RWPE1 (cell line): ENCODE results near the gene ARPC1A.

Source experiments
- CTCF ChIA-PET: fragments of 350-600 bp; sonication (Branson Sonifier 250); formaldehyde crosslinking; extraction: SDS; loops from one replicate; lab custom pipeline; 2021; lab: Yijun Ruan, JAX
- POLR2A ChIA-PET: fragments of 400-600 bp; formaldehyde crosslinking; extraction: SDS; loops from one replicate; lab custom pipeline; 2020; ENCODE audit warnings: antibody characterized with exemption; ENCODE audit not compliant: low non-redundant PET; lab: Yijun Ruan, JAX
- DNase-seq: peaks from one replicate; pipeline ENCODE4 v3.0.0; 2012; ENCODE audit warnings: low spot score
- H3K27ac ChIP-seq: fragments of 450-650 bp; 2 replicates; pipeline ENCODE4 v1.5.1; 2017
- TF ChIP-seq, protein P1 (sequence below): fragments of 450-650 bp; conservative IDR thresholded peaks from 2 replicates; pipeline ENCODE4 v1.5.1; 2017; ENCODE audit warnings: low read depth, mild to moderate bottlenecking

The ARPC1A gene

DNA sequence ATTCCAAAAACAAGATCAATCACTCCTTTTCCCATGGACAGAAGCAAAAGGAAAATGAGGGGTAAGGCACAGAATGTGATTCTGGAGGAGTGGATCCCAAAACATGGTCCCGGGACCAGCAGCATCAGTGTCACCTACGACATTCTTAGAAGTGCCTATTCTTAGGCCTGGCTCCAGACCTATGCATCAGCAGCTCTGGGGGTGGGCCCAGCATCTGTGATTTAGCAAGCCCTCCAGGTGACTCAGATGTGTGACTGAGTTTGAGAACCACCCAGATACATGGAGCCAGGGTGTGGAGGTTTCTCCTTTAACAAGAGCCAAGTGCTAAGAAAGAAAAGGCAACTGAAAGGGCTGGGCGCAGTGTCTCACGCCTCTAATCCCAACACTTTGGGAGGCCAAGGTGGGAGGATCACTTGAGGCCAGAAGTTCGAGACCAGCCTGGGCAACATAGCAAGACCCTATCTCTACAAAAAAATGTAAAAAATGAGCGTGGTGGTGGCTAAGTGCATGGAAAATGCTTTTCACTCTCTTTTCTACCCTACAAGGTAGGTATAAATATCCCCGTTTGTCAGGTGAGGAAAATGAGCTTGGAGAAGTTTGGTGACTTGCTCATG lies 17.1 kb upstream of the ARPC1A start:
- ChIA-PET POLR2A (no interaction called here), CTCF (no interaction called here)
- TF ChIP-seq, protein P1, sequence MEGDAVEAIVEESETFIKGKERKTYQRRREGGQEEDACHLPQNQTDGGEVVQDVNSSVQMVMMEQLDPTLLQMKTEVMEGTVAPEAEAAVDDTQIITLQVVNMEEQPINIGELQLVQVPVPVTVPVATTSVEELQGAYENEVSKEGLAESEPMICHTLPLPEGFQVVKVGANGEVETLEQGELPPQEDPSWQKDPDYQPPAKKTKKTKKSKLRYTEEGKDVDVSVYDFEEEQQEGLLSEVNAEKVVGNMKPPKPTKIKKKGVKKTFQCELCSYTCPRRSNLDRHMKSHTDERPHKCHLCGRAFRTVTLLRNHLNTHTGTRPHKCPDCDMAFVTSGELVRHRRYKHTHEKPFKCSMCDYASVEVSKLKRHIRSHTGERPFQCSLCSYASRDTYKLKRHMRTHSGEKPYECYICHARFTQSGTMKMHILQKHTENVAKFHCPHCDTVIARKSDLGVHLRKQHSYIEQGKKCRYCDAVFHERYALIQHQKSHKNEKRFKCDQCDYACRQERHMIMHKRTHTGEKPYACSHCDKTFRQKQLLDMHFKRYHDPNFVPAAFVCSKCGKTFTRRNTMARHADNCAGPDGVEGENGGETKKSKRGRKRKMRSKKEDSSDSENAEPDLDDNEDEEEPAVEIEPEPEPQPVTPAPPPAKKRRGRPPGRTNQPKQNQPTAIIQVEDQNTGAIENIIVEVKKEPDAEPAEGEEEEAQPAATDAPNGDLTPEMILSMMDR: no peak
- H3K27ac ChIP-seq: peak overlapping the region; percentile 14; the same call in 1 of the 2 replicates
- DNase-seq: peak; percentile 41

DNA sequence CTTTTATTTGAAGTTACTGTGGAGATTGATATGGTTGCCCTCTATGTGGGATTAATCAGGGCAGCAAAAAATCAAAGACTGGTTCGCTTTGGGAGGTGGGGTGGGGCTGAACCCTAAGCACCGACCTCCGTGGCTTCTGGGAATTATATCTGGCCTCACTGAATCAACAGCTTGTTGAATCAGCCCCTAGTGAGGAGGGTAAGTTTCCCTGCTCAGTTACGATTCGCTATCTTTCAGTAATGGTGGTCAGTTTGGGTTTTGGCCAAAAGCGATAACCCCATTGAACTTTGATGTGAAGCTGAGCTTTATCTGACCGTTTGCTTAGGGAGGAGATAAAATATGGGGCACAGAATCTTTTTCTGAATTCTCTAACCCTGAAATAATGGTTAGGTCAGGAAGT lies 16.6 kb upstream of the ARPC1A start:
- DNase-seq: no peak
- H3K27ac ChIP-seq: no peak overlapping the region
- ChIA-PET CTCF (interaction anchor here (1.0 kb wide), 1 partner anchor 268 kb away, joined by 3 read pairs; no protein-coding TSS in a partner anchor), POLR2A (no interaction called here)
- TF ChIP-seq, protein P1: no peak

DNA sequence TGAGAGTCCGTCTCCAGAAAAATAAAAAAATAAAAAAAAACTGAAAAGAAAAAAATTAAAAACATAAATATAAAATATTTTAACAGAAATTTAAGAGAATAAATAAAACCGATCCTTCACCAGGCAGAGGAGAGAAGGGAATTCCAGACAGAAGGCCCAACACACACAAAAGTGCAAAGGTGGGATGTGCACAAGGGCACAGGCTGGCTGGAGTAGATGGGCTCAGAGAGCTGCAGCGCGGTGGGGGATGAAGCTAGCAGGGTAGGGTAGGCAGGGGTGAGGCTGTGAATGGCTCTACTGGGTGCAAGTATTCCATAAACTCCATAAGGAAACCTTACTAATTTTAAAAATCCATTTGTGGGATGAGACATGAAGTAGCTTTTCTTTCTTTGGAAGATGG lies 15.7 kb upstream of the ARPC1A start:
- ChIA-PET CTCF (interaction anchor here (0.6 to 1.0 kb wide), 2 partner anchors 269 to 273 kb away, joined by 3 read pairs; no protein-coding TSS in a partner anchor), POLR2A (no interaction called here)
- DNase-seq: no peak
- TF ChIP-seq, protein P1: no peak
- no peak overlapping the region for H3K27ac ChIP-seq

DNA sequence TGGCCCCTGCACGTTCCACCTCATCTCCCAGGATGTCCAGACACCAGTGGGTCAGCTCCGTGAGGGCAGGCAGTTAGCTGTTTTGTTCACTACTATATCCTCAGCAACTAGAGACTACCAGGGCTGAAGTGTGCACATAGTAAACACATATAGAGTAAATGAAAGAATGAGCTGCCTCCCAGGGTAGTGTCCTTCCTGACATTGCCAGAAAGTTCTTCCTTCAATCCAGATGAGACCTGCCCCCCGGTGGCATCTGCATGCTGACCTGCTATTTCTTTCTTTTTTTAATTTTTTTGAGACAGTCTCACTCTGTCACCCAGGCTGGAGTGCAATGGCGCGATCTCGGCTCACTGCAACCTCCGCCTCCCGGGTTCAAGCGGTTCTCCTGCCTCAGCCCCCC lies 14.0 kb upstream of the ARPC1A start:
- TF ChIP-seq, protein P1: no peak
- H3K27ac ChIP-seq: 0 out of 2 replicates have a peak overlapping the region, but pooled peaks have one; percentile 11
- POLR2A ChIA-PET: no interaction called here
- CTCF ChIA-PET: interaction anchor here (0.7 to 1.6 kb wide), 3 partner anchors 73 to 427 kb away, joined by 3 to 4 read pairs (median 3); no protein-coding TSS in a partner anchor
- no peak for DNase-seq

DNA sequence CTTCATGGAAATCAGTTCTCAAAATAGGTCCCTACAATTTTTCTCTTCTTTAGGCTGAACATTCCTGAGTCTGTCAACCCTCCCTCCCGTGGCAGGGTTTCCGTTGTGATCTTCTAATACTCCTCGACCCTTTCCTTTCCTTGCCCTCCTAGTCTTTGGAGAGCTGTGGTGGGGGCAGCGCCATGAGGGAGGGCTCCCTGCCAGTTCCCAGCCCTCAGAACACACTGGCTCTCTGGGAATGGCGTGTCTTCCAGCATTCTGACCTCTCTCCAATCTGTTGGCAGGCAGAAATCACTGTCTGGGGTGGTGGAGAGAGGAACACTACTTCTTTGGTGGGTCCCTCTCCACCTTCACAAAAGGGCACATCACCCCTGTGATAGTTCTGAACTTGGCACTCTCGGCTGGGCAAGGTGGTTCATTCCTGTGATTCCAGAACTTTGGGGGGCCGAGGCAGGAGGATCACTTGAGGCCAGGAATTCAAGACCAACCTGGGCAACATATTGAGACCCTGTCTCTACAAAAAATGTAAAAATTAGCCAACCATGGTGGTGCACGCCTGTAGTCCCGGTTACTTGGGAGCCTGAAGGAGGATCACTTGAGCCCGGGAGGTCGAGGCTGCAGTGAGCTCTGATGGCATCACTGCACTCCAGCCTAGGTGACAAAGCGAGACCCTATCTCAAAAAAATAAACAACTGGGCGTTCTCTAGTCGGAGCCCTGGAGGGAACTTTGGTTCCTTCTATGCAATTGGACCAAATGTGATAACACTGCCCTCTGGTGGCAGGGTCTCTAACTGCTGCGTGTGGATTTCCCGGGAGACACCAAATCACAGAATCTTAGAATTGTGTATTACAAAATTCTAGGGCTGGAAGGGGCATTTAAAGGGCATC lies 13.1 kb upstream of the ARPC1A start:
- TF ChIP-seq, protein P1: peak; percentile 96
- peak; percentile 68 for DNase-seq
- H3K27ac ChIP-seq: peak overlapping the region; percentile 11; the same call in 1 of the 2 replicates
- ChIA-PET POLR2A (no interaction called here), CTCF (interaction anchor here (0.6 to 1.6 kb wide), 9 partner anchors 39 to 427 kb away, joined by 3 to 4 read pairs (median 3); no protein-coding TSS in a partner anchor)

DNA sequence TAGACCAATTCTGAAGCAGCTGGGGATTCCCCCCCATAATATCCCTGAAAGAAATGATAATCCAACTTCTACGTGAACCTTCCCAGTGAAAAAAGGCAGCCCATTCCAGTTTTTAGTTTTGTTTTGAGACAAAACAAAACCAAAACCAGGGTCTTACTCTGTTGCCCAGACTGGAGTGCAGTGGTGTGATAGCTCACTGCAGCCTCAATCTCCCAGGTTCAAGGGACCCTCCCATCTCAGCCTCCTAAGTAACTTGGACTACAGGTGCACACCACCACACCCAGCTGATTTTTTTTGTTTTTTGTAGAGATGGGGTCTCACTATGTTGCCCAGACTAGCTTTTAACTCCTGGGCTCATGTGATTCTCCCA lies 12.5 kb upstream of the ARPC1A start:
- POLR2A ChIA-PET: no interaction called here
- no peak overlapping the region for H3K27ac ChIP-seq
- TF ChIP-seq, protein P1: peak; percentile 55
- CTCF ChIA-PET: interaction anchor here (0.6 to 1.5 kb wide), 6 partner anchors 39 to 324 kb away, joined by 3 to 4 read pairs (median 4); no protein-coding TSS in a partner anchor
- DNase-seq: no peak
